Kidney epithelial cell (primary cell): ENCODE data around the gene NR5A2. TPM values are rescaled to one million over a fixed set of nuclear protein-coding genes. Genes with fewer than 3 reads are reported as not detected.

Experiments used
- DNase-seq: peaks from one replicate; pipeline ENCODE4 v3.0.0-alpha.2; 2010; ENCODE audit warnings: low read depth
- H3K27me3 ChIP-seq: 2 replicates; pipeline ENCODE4 v1.6.0; 2011; ENCODE audit warnings: low read length; ENCODE audit not compliant: control insufficient read depth, insufficient read depth
- H3K36me3 ChIP-seq: 2 replicates; pipeline ENCODE4 v1.5.1; 2011; ENCODE audit warnings: low read length; ENCODE audit not compliant: control insufficient read depth, insufficient read depth
- H3K4me3 ChIP-seq: 2 replicates; pipeline ENCODE4 v1.5.1; 2011; ENCODE audit warnings: low read depth, mild to moderate bottlenecking, control low read depth, low read length
- total RNA-seq: library from RNA; depleted of rRNA; stranded (reverse); fragments of >200 nt; gene quantifications from 2 replicates; pipeline ENCODE4 v1.2.3, GENCODE V29; 2015
- TF ChIP-seq, protein P1 (sequence below): IDR thresholded peaks from 2 replicates; pipeline ENCODE4 v1.5.1; 2011; ENCODE audit warnings: mild to moderate bottlenecking, moderate library complexity, low read length, control low read depth, inconsistent platforms; ENCODE audit not compliant: insufficient read depth, poor library complexity, severe bottlenecking

NR5A2 gene
- total RNA-seq, 1 donor from 2014 or later = not detected

DNA sequence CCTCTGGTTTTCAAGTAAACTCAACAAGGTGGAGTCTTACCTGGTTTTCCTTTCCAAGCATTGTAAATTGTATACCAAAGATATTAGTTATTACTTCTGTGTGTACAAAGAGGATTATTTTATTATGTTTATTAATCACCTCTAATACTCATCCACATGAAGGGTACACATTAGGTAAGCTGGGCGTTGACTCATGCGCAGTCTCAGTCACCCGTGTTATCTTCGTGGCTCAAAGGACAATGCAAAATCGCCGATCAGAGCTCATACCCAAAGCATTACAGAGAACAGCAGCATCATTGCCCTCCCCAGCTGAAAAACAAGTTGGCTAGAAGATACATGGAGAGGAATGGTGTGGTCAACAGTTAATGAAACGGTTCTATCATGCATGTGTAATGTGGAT, 148.7 kb downstream of the NR5A2 start:
- no peak for DNase-seq
- Histone ChIP-seq H3K4me3 (no peak overlapping the region), H3K27me3 (no peaks in the 10 kb centered on the region), H3K36me3 (no peaks in the 10 kb centered on the region)
- TF ChIP-seq, protein P1, sequence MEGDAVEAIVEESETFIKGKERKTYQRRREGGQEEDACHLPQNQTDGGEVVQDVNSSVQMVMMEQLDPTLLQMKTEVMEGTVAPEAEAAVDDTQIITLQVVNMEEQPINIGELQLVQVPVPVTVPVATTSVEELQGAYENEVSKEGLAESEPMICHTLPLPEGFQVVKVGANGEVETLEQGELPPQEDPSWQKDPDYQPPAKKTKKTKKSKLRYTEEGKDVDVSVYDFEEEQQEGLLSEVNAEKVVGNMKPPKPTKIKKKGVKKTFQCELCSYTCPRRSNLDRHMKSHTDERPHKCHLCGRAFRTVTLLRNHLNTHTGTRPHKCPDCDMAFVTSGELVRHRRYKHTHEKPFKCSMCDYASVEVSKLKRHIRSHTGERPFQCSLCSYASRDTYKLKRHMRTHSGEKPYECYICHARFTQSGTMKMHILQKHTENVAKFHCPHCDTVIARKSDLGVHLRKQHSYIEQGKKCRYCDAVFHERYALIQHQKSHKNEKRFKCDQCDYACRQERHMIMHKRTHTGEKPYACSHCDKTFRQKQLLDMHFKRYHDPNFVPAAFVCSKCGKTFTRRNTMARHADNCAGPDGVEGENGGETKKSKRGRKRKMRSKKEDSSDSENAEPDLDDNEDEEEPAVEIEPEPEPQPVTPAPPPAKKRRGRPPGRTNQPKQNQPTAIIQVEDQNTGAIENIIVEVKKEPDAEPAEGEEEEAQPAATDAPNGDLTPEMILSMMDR = no peak

DNA sequence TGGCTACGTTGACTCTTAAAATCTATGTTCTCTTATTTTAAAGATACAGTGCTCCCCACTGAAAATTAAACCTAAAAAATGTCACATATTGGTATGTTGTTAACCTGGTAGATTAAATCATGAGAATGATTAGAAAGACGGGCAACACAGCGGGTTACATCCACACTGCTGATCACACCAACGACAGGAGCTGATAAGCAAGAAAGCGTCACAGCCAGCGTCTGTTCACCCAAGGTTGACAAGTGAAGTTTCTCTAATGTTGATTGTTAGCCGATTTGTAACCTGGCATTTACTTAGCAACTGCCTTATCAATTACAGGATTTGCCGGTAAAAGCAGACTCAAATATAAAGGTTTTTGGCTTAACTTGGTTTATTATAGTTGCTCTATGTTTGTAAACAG, 149.3 kb downstream of the NR5A2 start:
- Histone ChIP-seq H3K4me3 (no peak overlapping the region), H3K27me3 (no peaks in the 10 kb centered on the region), H3K36me3 (no peaks in the 10 kb centered on the region)
- TF ChIP-seq, protein P1 = no peak
- no peak for DNase-seq

DNA sequence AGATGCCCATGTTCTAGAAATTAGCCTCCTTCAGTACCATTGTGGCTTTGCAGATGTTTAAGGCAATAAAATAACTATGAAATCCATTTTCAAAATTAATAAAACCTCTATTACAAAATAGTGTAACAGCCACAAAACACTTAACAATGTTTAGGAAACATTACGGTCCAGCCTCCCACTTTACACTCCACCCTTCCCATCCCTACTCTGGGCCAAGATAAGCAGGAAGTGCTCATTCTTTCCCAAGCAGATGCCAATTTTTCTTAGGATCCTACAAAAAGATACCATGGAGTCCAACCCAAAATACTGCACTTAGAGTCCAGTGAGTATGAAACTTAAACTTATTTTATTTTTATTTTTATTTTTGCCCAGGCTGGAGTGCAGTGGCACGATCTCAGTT, 150.8 kb downstream of the NR5A2 start:
- Histone ChIP-seq H3K27me3 (no peaks in the 10 kb centered on the region), H3K36me3 (no peaks in the 10 kb centered on the region), H3K4me3 (no peak overlapping the region)
- no peak for DNase-seq
- TF ChIP-seq, protein P1 = no peak

DNA sequence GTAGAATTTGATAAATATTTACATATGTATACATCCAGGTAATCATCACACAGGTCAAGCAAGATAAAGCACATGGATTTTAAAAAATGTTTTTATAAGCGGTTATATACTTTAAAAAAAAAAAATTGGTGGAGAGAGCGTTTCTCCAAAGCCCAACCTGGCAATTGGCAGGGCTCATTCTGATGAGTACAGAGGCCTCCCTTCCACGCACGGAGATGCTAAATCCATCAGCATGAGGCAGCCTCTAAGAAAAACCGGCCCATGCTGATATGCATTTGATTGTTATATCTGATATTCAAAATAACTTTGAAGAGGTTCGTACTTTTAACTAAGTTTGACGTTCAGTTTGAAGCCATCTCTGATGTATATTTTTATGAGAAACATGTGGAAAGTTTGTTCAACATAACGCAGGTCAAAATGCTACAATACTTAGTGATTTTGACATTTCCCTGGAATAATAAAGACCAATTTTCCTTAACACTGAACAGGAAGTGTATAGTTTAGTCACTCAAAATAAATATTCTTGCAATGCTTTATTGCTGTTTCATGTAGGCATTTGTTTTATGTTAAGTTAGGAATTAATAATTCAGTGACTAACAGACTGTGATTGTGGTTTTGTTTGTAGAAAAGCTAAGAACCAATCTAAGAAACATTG, 151.7 kb downstream of the NR5A2 start:
- Histone ChIP-seq H3K4me3 (no peak overlapping the region), H3K27me3 (no peaks in the 10 kb centered on the region), H3K36me3 (no peaks in the 10 kb centered on the region)
- TF ChIP-seq, protein P1 = no peak
- no peak for DNase-seq

DNA sequence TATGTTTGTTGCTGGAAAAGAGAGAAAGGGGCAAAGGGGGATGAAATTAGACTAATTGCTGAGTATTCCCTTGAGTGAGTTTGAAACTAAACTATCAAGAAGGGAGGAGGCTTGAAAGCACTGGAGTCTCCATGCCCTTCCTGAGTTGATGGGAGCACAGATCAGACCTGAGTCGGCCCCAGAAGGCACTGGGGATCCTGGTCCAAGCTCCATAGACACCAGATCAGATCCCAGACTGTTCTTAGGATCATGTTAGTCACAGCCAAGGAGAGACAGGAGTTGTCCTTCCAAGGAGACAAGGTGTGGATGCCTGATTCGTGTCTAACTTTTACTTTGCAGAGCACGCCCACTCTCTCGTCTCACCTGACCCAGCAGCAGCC, 152.3 kb downstream of the NR5A2 start:
- no peak overlapping the region for H3K4me3 ChIP-seq
- no peaks in the 10 kb centered on the region for H3K36me3 ChIP-seq
- no peak for DNase-seq

More for the DNA sequence above, 152.3 kb downstream of the NR5A2 start:
- TF ChIP-seq, protein P1 = no peak
- no peaks in the 10 kb centered on the region for H3K27me3 ChIP-seq
